ENCODE measurements around the gene ERGIC1. TPM values are rescaled to one million over a fixed set of nuclear protein-coding genes. Genes with fewer than 3 reads are reported as not detected.

ERGIC1 gene
- total RNA-seq, 1 donor from 2014 or later: 105 TPM

GRCh38 chr5:172984244-172984953 is 150.3 kb downstream of the ERGIC1 start:
- Histone ChIP-seq H3K36me3 (ENCODE audit: control insufficient read depth, insufficient read depth, low read length) (peaks cover 7% of the 10 kb centered on the region), H3K4me3 (ENCODE audit: low read depth, low read length) (peak overlapping the region; percentile 99), H3K27me3 (ENCODE audit: control insufficient read depth, insufficient read depth, low read length) (no peaks in the 10 kb centered on the region)
- DNase-seq (ENCODE audit: low read depth) (peak; percentile 83), FAIRE-seq (no peak)
- TF ChIP-seq CTCF (IDR thresholded peaks at IDR 0.05; ENCODE audit: insufficient read depth, low read length, severe bottlenecking): peak; percentile 64

GRCh38 chr5:172985596-172985995 is 151.5 kb downstream of the ERGIC1 start:
- no peaks in the 10 kb centered on the region for H3K27me3 ChIP-seq (ENCODE audit: control insufficient read depth, insufficient read depth, low read length)
- H3K4me3 ChIP-seq (ENCODE audit: low read depth, low read length): no peak overlapping the region
- peak; percentile 13 for DNase-seq (ENCODE audit: low read depth)
- H3K36me3 ChIP-seq (ENCODE audit: control insufficient read depth, insufficient read depth, low read length): peaks cover 8% of the 10 kb centered on the region
- no peak for TF ChIP-seq CTCF (IDR thresholded peaks at IDR 0.05; ENCODE audit: insufficient read depth, low read length, severe bottlenecking)
- FAIRE-seq: no peak

GRCh38 chr5:172988276-172988675 is 154.2 kb downstream of the ERGIC1 start:
- H3K36me3 ChIP-seq (ENCODE audit: control insufficient read depth, insufficient read depth, low read length): peaks cover 10% of the 10 kb centered on the region
- FAIRE-seq (no peak), DNase-seq (ENCODE audit: low read depth) (no peak)

DNA sequence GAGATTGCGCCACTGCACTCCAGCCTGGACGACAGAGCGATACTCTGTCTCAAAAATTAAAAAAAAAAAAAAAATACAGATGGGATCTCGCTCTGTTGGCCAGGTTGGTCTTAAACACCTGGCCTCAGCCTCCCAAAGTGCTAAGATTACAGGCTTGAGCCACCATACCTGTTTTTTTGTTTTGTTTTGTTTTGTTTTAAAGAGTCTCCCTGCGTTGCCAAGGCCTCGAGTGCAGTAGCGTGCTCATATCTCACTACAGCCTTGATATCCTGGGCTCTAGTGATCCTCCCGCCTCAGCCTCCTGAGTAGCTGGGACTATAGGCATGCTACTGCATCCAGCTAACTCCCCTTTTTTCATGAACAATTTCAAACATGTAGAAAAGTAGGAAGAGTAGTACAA is 156.7 kb downstream of the ERGIC1 start:
- peaks cover 13% of the 10 kb centered on the region for H3K36me3 ChIP-seq (ENCODE audit: control insufficient read depth, insufficient read depth, low read length)
- FAIRE-seq (no peak), DNase-seq (ENCODE audit: low read depth) (no peak)
- no peak overlapping the region for H3K4me3 ChIP-seq (ENCODE audit: low read depth, low read length)
- no peak for TF ChIP-seq CTCF (IDR thresholded peaks at IDR 0.05; ENCODE audit: insufficient read depth, low read length, severe bottlenecking)
- no peaks in the 10 kb centered on the region for H3K27me3 ChIP-seq (ENCODE audit: control insufficient read depth, insufficient read depth, low read length)

More at GRCh38 chr5:172988276-172988675, 154.2 kb downstream of the ERGIC1 start:
- Histone ChIP-seq H3K4me3 (ENCODE audit: low read depth, low read length) (no peak overlapping the region), H3K27me3 (ENCODE audit: control insufficient read depth, insufficient read depth, low read length) (no peaks in the 10 kb centered on the region)
- TF ChIP-seq CTCF (IDR thresholded peaks at IDR 0.05; ENCODE audit: insufficient read depth, low read length, severe bottlenecking): no peak

- no peak for FAIRE-seq
- Histone ChIP-seq H3K4me3 (ENCODE audit: low read depth, low read length) (no peak overlapping the region), H3K36me3 (ENCODE audit: control insufficient read depth, insufficient read depth, low read length) (peaks cover 6% of the 10 kb centered on the region), H3K27me3 (ENCODE audit: control insufficient read depth, insufficient read depth, low read length) (no peaks in the 10 kb centered on the region)
- no peak for DNase-seq (ENCODE audit: low read depth)
- no peak for TF ChIP-seq CTCF (IDR thresholded peaks at IDR 0.05; ENCODE audit: insufficient read depth, low read length, severe bottlenecking)
Measured at GRCh38 chr5:172994405-172994804, 160.4 kb downstream of the ERGIC1 start.

Data from bronchial epithelial cell (primary cell).